Measurements from ENCODE around the gene MUC5AC.

MUC5AC gene

GRCh38 chr11:1196516-1197391 lies 39.0 kb downstream of the MUC5AC start:
- no peak for DNase-seq (ENCODE audit: low read depth, low spot score)

DNA sequence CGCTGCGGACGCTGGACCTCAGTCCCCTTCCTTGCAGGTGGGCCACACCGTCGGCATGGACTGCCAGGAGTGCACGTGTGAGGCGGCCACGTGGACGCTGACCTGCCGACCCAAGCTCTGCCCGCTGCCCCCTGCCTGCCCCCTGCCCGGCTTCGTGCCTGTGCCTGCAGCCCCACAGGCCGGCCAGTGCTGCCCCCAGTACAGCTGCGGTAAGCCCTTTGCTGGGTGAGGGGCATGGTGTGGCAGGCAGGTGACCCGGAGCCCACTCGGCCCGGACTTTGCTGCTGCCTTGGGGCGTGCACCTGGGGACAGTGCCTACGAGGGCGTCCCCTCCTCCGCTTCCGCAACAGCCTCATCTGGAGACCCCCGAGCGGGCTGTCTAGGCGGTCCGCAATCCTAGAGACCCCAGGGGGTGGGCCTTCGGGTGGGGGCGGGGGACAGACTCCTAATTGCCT lies 39.7 kb downstream of the MUC5AC start:
- no peak for DNase-seq (ENCODE audit: low read depth, low spot score)

DNA sequence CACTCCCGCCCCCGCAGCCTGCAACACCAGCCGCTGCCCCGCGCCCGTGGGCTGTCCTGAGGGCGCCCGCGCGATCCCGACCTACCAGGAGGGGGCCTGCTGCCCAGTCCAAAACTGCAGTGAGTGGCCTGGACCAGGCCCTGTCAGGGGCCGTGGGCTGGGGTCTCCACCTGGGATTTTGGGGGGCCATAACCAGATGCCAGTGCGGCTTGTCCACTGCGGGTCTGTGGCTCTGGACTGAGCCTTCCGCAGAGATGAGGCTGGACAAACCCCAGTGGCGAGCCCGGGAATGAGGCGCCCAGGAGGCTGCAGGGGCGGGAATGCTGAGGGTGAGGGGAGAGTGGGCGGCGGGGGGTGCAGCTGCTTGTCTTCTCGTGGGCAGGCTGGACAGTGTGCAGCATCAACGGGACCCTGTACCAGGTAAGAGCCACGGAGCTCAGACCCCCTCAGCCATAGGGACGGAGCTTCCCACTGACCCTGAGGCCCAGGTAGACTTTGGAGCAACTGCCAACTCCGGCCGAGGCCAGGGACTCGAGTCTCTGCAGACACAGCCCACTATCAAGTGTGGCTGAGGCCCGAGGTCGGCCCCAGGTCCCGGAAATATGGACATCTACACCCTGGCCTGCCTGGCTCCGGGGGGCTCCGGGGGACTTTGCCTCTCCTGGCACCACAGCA lies 40.3 kb downstream of the MUC5AC start:
- no peak for DNase-seq (ENCODE audit: low read depth, low spot score)

- DNase-seq (ENCODE audit: low read depth, low spot score), result no peak
Measured at GRCh38 chr11:1198561-1199240, 40.9 kb downstream of the MUC5AC start.

DNA sequence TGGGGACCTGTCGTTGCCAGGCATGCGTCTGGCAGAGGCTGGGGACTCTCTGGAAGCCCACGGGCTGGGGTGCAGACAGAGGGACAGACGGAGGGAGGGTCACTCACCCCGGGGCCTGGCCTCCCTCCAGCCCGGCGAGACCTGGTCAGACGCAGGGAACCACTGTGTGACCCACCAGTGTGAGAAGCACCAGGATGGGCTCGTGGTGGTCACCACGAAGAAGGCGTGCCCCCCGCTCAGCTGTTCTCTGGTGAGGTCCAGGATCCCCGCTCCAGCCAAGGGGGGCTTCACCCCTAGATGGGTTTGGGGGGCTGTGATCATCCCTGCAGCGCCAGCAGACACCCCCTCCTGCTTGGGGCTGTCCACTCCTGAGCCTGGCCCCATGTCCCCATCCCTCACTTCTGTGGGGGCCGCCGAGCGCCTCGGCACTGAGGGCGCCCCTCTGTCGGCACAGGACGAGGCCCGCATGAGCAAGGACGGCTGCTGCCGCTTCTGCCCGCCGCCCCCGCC lies 41.5 kb downstream of the MUC5AC start:
- DNase-seq (ENCODE audit: low read depth, low spot score), result no peak

DNA sequence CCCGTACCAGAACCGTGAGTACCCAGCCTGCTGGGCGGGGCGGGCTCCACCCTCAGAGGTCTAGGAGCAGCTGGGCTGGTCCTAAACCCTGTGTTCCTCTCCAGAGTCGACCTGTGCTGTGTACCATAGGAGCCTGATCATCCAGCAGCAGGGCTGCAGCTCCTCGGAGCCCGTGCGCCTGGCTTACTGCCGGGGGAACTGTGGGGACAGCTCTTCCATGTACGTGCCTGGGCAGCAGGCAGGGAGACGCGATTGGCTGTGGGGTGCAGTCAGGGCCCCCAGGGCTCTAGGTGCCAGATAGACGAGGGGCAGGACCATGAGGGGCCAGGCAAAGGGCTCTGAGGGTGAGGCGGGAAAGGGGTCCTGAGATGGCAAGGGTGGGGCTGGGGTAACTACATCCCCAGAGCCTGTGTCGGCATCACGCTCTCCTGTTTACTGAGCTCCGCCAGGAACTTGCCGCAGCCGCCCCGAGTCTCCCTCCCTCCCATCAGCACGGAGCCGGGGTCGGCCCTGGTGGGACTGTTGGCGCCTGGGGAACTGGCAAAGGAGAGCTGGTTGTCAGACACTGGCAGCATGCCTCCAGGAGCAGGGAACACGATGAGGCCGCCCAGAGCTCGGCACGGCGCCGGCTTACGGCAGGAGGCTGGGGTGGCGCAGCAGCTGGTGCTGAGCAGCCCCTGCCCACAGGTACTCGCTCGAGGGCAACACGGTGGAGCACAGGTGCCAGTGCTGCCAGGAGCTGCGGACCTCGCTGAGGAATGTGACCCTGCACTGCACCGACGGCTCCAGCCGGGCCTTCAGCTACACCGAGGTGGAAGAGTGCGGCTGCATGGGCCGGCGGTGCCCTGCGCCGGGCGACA lies 42.2 kb downstream of the MUC5AC start:
- DNase-seq (ENCODE audit: low read depth, low spot score), result no peak

DNA sequence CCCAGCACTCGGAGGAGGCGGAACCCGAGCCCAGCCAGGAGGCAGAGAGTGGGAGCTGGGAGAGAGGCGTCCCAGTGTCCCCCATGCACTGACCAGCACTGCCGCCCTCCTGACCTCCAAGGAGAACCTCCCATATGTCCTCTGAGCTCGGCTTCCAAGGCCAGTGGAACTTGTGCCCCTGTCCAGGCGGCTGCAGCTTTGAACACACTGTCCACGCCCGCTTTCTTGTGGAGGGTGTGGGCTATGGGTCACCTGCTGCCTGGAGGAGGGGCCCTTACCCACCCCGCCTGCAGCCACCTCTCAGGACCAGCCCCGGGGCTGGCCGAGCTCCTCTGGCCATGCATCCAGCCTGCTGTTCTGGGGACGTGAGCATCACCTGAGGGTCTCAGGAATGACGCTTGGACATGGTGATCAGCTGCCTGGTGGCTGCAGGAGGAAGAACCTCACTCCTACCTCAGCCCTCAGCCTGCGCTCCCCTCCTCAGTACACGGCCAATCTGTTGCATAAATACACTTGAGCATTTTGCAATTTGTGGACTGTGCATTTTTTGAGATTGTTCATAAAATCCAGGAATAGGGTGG lies 42.9 kb downstream of the MUC5AC start:
- DNase-seq (ENCODE audit: low read depth, low spot score), result no peak

DNA sequence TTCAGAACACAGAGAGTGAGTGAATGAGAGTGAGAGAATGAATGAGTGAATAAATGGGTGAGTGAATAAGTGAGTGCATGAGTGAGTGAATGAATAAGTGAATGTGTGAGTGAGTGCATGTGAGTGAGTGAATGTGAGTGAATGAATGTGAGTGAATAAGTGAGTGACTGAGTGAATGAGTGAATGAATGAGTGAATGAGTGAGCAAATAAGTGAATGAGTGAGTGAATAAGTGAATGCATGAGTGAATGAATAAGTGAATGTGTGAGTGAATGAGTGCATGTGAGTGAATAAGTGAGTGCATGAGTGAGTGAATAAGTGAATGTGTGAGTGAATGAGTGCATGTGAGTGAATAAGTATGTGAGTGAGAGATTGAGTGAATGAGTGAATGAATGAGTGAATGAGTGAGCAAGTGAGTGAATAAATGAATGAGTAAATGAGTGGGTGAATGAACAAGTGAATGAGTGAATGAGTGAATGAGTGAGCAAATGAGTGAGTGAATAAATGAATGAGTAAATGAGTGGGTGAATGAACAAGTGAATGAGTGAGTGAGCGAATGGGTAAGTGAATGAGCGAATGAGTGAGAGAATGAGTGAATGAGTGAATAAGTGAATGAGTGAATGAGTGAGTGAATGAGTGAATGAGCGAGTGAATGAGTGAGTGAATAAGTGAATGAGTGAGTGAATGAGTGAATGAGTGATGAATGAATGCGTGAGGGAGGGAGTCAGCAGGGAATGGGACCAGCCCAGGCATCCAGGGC lies 43.8 kb downstream of the MUC5AC start:
- no peak for DNase-seq (ENCODE audit: low read depth, low spot score)

DNA sequence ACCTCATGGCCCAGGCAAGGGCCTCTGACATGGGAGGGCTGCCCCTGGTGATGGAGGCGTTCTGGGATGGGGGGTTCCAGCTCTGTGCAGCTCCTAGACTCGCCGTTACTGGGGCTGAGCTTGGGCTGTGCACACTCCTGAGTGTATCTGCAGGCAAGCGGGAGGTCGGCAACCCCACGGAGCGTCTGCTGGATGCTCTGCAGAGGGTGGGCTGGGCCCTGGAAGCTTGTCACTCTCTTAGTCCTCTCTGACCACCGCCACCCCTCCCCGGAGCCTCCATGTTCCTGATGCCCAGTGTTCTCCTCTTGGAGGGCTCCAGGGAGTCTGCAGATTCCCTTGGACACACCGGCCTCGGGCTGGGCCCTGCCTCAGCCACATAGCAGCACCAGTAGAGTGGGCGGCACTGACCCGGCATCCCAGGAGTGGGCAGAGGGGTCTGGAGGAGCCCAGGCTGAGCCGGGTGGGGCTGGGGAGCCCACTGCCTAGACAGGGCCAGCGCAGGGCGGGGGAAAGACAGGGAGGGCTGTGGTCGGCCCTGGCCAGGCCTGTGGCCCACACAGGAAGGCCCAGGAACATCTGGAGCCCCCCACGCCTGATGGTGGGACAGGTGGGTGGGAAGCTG lies 44.5 kb downstream of the MUC5AC start:
- DNase-seq (ENCODE audit: low read depth, low spot score), result no peak

DNA sequence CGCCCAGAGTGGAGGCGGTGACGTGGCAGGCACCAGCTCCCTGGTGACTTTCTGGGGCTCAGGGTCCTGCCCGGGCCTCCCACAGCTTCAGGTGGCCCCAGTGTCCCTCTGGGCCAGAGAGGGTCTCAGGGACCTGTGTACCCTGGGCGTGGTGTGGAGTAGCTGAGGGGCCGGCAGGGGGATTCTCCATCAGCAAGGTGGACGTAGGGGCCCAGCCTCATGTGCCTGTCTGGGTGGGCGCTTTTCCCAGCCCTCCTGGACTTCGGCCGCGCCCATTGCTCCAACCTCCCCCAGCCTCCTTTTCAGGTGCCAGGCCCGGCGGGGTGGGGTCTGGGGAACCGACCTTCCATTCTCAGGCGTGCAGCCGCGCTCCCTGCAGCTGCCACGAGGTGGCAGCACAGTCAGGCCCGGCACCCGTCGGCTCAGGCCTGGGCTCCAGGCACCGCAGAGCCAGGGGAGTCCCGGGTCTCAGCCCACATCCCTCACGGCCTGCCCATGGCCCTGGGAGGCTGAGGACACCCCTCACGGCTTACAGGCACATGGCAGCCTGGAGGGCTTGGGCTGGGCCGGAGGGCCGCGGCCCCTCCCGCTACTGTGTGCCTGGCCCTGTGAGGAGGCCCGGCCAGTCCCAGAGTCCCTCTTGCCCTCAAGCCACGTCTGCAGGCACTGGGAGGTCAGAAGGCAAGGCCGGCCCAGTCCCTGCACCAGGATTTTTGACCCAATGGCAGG lies 45.2 kb downstream of the MUC5AC start:
- DNase-seq (ENCODE audit: low read depth, low spot score), result peak; percentile 23

- no peak for DNase-seq (ENCODE audit: low read depth, low spot score)
Measured at GRCh38 chr11:1203505-1204271, 45.9 kb downstream of the MUC5AC start.

- DNase-seq (ENCODE audit: low read depth, low spot score), result no peak
Measured at GRCh38 chr11:1204381-1205101, 46.8 kb downstream of the MUC5AC start.

- DNase-seq (ENCODE audit: low read depth, low spot score), result no peak
Measured at GRCh38 chr11:1205121-1205986, 47.6 kb downstream of the MUC5AC start.

DNA sequence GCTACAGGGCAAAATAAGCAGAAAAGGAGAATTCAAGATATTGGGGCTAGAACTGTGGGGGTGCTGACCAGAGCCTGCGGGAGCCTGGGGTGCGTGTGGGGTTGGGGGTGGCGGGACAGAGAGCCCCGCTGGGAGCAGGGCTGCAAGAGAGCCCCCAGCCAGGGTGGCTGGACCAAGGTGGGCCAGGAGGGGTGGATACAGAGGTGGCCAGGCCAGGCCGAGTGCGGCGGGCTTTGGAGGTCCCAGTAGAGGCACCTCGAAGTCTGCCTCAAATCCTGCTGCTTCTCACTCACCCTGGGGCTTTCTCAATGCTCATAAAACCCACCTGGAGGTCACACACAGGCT lies 48.2 kb downstream of the MUC5AC start:
- DNase-seq (ENCODE audit: low read depth, low spot score), result no peak

GRCh38 chr11:1206391-1207271 lies 48.9 kb downstream of the MUC5AC start:
- no peak for DNase-seq (ENCODE audit: low read depth, low spot score)
